Large intestine (tissue), 3 donors: Measurements from ENCODE around the gene SLC10A3. TPM values are rescaled to one million over a fixed set of nuclear protein-coding genes. Genes with fewer than 3 reads are reported as not detected.

Experiments
- DNase-seq, 2 donors: peaks; one replicate each; pipeline versions ENCODE4 v3.0.0 to v3.0.0-alpha.2; 2013
- H3K27ac ChIP-seq: one replicate; pipeline ENCODE4 v1.5.1; 2013; ENCODE audit warnings: low read length
- H3K27me3 ChIP-seq: 2 replicates; pipeline ENCODE4 v1.6.1; 2013; ENCODE audit warnings: low read length; ENCODE audit not compliant: control insufficient read depth, insufficient read depth
- H3K36me3 ChIP-seq: 2 replicates; pipeline ENCODE4 v1.6.1; 2013; ENCODE audit warnings: low read length; ENCODE audit not compliant: control insufficient read depth, insufficient read depth
- H3K4me1 ChIP-seq: one replicate; pipeline ENCODE4 v1.6.1; 2013; ENCODE audit warnings: low read length; ENCODE audit not compliant: control insufficient read depth, insufficient read depth
- H3K4me3 ChIP-seq: one replicate; pipeline ENCODE4 v1.5.1; 2013; ENCODE audit warnings: low read length
- H3K9me3 ChIP-seq: one replicate; pipeline ENCODE4 v1.6.1; 2013; ENCODE audit warnings: mild to moderate bottlenecking, low read depth, low read length, moderate library complexity; ENCODE audit not compliant: control insufficient read depth
- WGBS: methylation state at CpG from one replicate; pipeline ENCODE4 v1.1.5; 2013; ENCODE audit warnings: low lambda C conversion rate; ENCODE audit not compliant: insufficient coverage; 5-methylcytosine and 5-hydroxymethylcytosine counted together
- polyA plus RNA-seq: library from polyadenylated mRNA; unstranded; fragments of 120-200 nt; gene quantifications from one replicate; pipeline ENCODE4 v1.2.1, GENCODE V29; 2013

The SLC10A3 gene
- polyA plus RNA-seq, 1 donor: 21.1 TPM

GRCh38 chrX:154466036-154466435 is 24.4 kb downstream of the SLC10A3 start:
- H3K36me3 ChIP-seq: peaks cover 60% of the 10 kb centered on the region
- WGBS: no CpG with 5 or more reads among the region's 32 CpGs

GRCh38 chrX:154465601-154466000 is 24.8 kb downstream of the SLC10A3 start:
- no peaks in the 10 kb centered on the region for H3K9me3 ChIP-seq
- H3K4me1 ChIP-seq: no peaks in the 10 kb centered on the region
- H3K4me3 ChIP-seq: no peak overlapping the region
- peaks cover 61% of the 10 kb centered on the region for H3K36me3 ChIP-seq
- no peak for DNase-seq
- H3K27ac ChIP-seq: no peak overlapping the region
- no CpG with 5 or more reads among the region's 14 CpGs for whole genome bisulfite sequencing
- no peaks in the 10 kb centered on the region for H3K27me3 ChIP-seq

More at GRCh38 chrX:154466036-154466435, 24.4 kb downstream of the SLC10A3 start:
- Histone ChIP-seq H3K27me3 (no peaks in the 10 kb centered on the region), H3K27ac (no peak overlapping the region), H3K4me3 (no peak overlapping the region), H3K9me3 (no peaks in the 10 kb centered on the region), H3K4me1 (no peaks in the 10 kb centered on the region)
- DNase-seq: no peak

GRCh38 chrX:154464806-154465365 is 25.5 kb downstream of the SLC10A3 start:
- WGBS: no CpG with 5 or more reads among the region's 28 CpGs
- Histone ChIP-seq H3K27ac (no peak overlapping the region), H3K36me3 (peaks cover 58% of the 10 kb centered on the region)

GRCh38 chrX:154463611-154464220 is 26.7 kb downstream of the SLC10A3 start:
- Histone ChIP-seq H3K27me3 (no peaks in the 10 kb centered on the region), H3K4me1 (peaks cover 2% of the 10 kb centered on the region), H3K4me3 (no peak overlapping the region), H3K27ac (no peak overlapping the region), H3K36me3 (peaks cover 48% of the 10 kb centered on the region), H3K9me3 (no peaks in the 10 kb centered on the region)
- no peak for DNase-seq
- WGBS: no CpG with 5 or more reads among the region's 36 CpGs

More at GRCh38 chrX:154464806-154465365, 25.5 kb downstream of the SLC10A3 start:
- Histone ChIP-seq H3K9me3 (no peaks in the 10 kb centered on the region), H3K27me3 (no peaks in the 10 kb centered on the region), H3K4me3 (no peak overlapping the region), H3K4me1 (no peaks in the 10 kb centered on the region)
- no peak for DNase-seq

- Histone ChIP-seq H3K4me3 (no peak overlapping the region), H3K27me3 (no peaks in the 10 kb centered on the region), H3K4me1 (peaks cover 2% of the 10 kb centered on the region), H3K36me3 (peaks cover 44% of the 10 kb centered on the region), H3K9me3 (no peaks in the 10 kb centered on the region), H3K27ac (no peak overlapping the region)
- no peak for DNase-seq
- no CpG with 5 or more reads among the region's 8 CpGs for WGBS
These were observed 28.0 kb downstream of the SLC10A3 start for GRCh38 chrX:154462396-154462795.

GRCh38 chrX:154460326-154460725 is 30.1 kb downstream of the SLC10A3 start:
- H3K4me1 ChIP-seq: peaks cover 2% of the 10 kb centered on the region
- no peaks in the 10 kb centered on the region for H3K27me3 ChIP-seq
- no peak for DNase-seq
- H3K9me3 ChIP-seq: no peaks in the 10 kb centered on the region
- peaks cover 31% of the 10 kb centered on the region for H3K36me3 ChIP-seq
- no CpG with 5 or more reads among the region's 26 CpGs for WGBS
- no peak overlapping the region for H3K27ac ChIP-seq
- no peak overlapping the region for H3K4me3 ChIP-seq

GRCh38 chrX:154459832-154460231 is 30.6 kb downstream of the SLC10A3 start:
- no CpG with 5 or more reads among the region's 14 CpGs for WGBS
- Histone ChIP-seq H3K27ac (no peak overlapping the region), H3K9me3 (no peaks in the 10 kb centered on the region)

GRCh38 chrX:154458954-154459778 is 31.3 kb downstream of the SLC10A3 start:
- DNase-seq: peak in 1 of 2 donors; percentile 45
- H3K27ac ChIP-seq: peak overlapping the region; percentile 42
- no peaks in the 10 kb centered on the region for H3K27me3 ChIP-seq
- peak overlapping the region; percentile 80 for H3K4me3 ChIP-seq
- H3K9me3 ChIP-seq: no peaks in the 10 kb centered on the region
- WGBS: no CpG with 5 or more reads among the region's 15 CpGs
- H3K36me3 ChIP-seq: peaks cover 23% of the 10 kb centered on the region
- H3K4me1 ChIP-seq: peaks cover 2% of the 10 kb centered on the region

More at GRCh38 chrX:154459832-154460231, 30.6 kb downstream of the SLC10A3 start:
- DNase-seq: no peak
- peaks cover 27% of the 10 kb centered on the region for H3K36me3 ChIP-seq
- H3K4me1 ChIP-seq: peaks cover 2% of the 10 kb centered on the region
- peak overlapping the region; percentile 80 for H3K4me3 ChIP-seq
- H3K27me3 ChIP-seq: no peaks in the 10 kb centered on the region

GRCh38 chrX:154458116-154458953 is 32.1 kb downstream of the SLC10A3 start, which contains the start of gene PLXNA3:
TSS of gene PLXNA3 (plus strand) at chrX:154458281. CDS start at chrX:154460184, 1,903 bp downstream.
- WGBS: no CpG with 5 or more reads among the region's 88 CpGs
- no peak for DNase-seq
- peak within 1 kb of the TSS; percentile 42 for H3K27ac ChIP-seq

More at GRCh38 chrX:154458116-154458953, 32.1 kb downstream of the SLC10A3 start, which contains the start of gene PLXNA3:
- peaks cover 17% of the 10 kb centered on the region for H3K36me3 ChIP-seq
- H3K4me3 ChIP-seq: peak within 1 kb of the TSS; percentile 80
- peaks cover 2% of the 10 kb centered on the region for H3K4me1 ChIP-seq
- no peaks in the 10 kb centered on the region for H3K27me3 ChIP-seq
- H3K9me3 ChIP-seq: no peaks in the 10 kb centered on the region
